ENCODE data around the gene LRFN3.

The LRFN3 gene

GRCh38 chr19:35983177-35983576, 47.0 kb downstream of the LRFN3 start:
- Histone ChIP-seq H3K36me3 (ENCODE audit: insufficient read depth, low read length) (no peaks in the 10 kb centered on the region), H3K27me3 (ENCODE audit: insufficient read depth, low read length) (peaks cover 17% of the 10 kb centered on the region), H3K4me1 (ENCODE audit: insufficient read depth, low read length) (no peaks in the 10 kb centered on the region), H3K4me3 (ENCODE audit: low read length) (no peak overlapping the region), H2AFZ (ENCODE audit: low read depth, low read length) (no peak overlapping the region), H3K9me3 (ENCODE audit: low read length) (no peaks in the 10 kb centered on the region)

- no peak overlapping the region for H3K4me3 ChIP-seq (ENCODE audit: low read length)
- no peaks in the 10 kb centered on the region for H3K36me3 ChIP-seq (ENCODE audit: insufficient read depth, low read length)
- H3K4me1 ChIP-seq (ENCODE audit: insufficient read depth, low read length) = no peaks in the 10 kb centered on the region
- H3K27me3 ChIP-seq (ENCODE audit: insufficient read depth, low read length) = peaks cover 16% of the 10 kb centered on the region
- no peak overlapping the region for H2AFZ ChIP-seq (ENCODE audit: low read depth, low read length)
- H3K9me3 ChIP-seq (ENCODE audit: low read length) = no peaks in the 10 kb centered on the region
These were observed 49.9 kb downstream of the LRFN3 start for GRCh38 chr19:35986111-35986510.

- Histone ChIP-seq H3K36me3 (ENCODE audit: insufficient read depth, low read length) (no peaks in the 10 kb centered on the region), H2AFZ (ENCODE audit: low read depth, low read length) (peak overlapping the region; percentile 53), H3K9me3 (ENCODE audit: low read length) (no peaks in the 10 kb centered on the region), H3K4me1 (ENCODE audit: insufficient read depth, low read length) (no peaks in the 10 kb centered on the region), H3K4me3 (ENCODE audit: low read length) (peak overlapping the region; percentile 26), H3K27me3 (ENCODE audit: insufficient read depth, low read length) (peaks cover 16% of the 10 kb centered on the region)
These were observed 50.7 kb downstream of the LRFN3 start for GRCh38 chr19:35986664-35987570.

GRCh38 chr19:35987571-35987896, 51.4 kb downstream of the LRFN3 start:
- Histone ChIP-seq H3K27me3 (ENCODE audit: insufficient read depth, low read length) (peaks cover 16% of the 10 kb centered on the region), H3K4me3 (ENCODE audit: low read length) (no peak overlapping the region), H3K9me3 (ENCODE audit: low read length) (no peaks in the 10 kb centered on the region), H3K36me3 (ENCODE audit: insufficient read depth, low read length) (no peaks in the 10 kb centered on the region), H3K4me1 (ENCODE audit: insufficient read depth, low read length) (no peaks in the 10 kb centered on the region), H2AFZ (ENCODE audit: low read depth, low read length) (no peak overlapping the region)

GRCh38 chr19:35988824-35989223, 52.6 kb downstream of the LRFN3 start:
- no peaks in the 10 kb centered on the region for H3K36me3 ChIP-seq (ENCODE audit: insufficient read depth, low read length)
- no peaks in the 10 kb centered on the region for H3K9me3 ChIP-seq (ENCODE audit: low read length)
- peaks cover 16% of the 10 kb centered on the region for H3K27me3 ChIP-seq (ENCODE audit: insufficient read depth, low read length)
- H3K4me3 ChIP-seq (ENCODE audit: low read length) = no peak overlapping the region
- H3K4me1 ChIP-seq (ENCODE audit: insufficient read depth, low read length) = peaks cover 4% of the 10 kb centered on the region
- H2AFZ ChIP-seq (ENCODE audit: low read depth, low read length) = no peak overlapping the region

GRCh38 chr19:35990156-35990555, 54.0 kb downstream of the LRFN3 start:
- no peak overlapping the region for H3K4me3 ChIP-seq (ENCODE audit: low read length)
- H2AFZ ChIP-seq (ENCODE audit: low read depth, low read length) = no peak overlapping the region
- peaks cover 4% of the 10 kb centered on the region for H3K4me1 ChIP-seq (ENCODE audit: insufficient read depth, low read length)
- H3K27me3 ChIP-seq (ENCODE audit: insufficient read depth, low read length) = peaks cover 16% of the 10 kb centered on the region
- H3K36me3 ChIP-seq (ENCODE audit: insufficient read depth, low read length) = no peaks in the 10 kb centered on the region
- no peaks in the 10 kb centered on the region for H3K9me3 ChIP-seq (ENCODE audit: low read length)

GRCh38 chr19:35990771-35991730, 54.9 kb downstream of the LRFN3 start:
- Histone ChIP-seq H3K4me1 (ENCODE audit: insufficient read depth, low read length) (peaks cover 8% of the 10 kb centered on the region), H3K9me3 (ENCODE audit: low read length) (no peaks in the 10 kb centered on the region), H2AFZ (ENCODE audit: low read depth, low read length) (no peak overlapping the region), H3K27me3 (ENCODE audit: insufficient read depth, low read length) (peaks cover 12% of the 10 kb centered on the region), H3K36me3 (ENCODE audit: insufficient read depth, low read length) (no peaks in the 10 kb centered on the region), H3K4me3 (ENCODE audit: low read length) (no peak overlapping the region)

GRCh38 chr19:35991731-35992450, 55.7 kb downstream of the LRFN3 start:
- Histone ChIP-seq H2AFZ (ENCODE audit: low read depth, low read length) (no peak overlapping the region), H3K4me1 (ENCODE audit: insufficient read depth, low read length) (peaks cover 13% of the 10 kb centered on the region), H3K9me3 (ENCODE audit: low read length) (no peaks in the 10 kb centered on the region), H3K36me3 (ENCODE audit: insufficient read depth, low read length) (no peaks in the 10 kb centered on the region), H3K4me3 (ENCODE audit: low read length) (no peak overlapping the region), H3K27me3 (ENCODE audit: insufficient read depth, low read length) (peaks cover 8% of the 10 kb centered on the region)

GRCh38 chr19:35992907-35993765, 57.0 kb downstream of the LRFN3 start:
- H3K36me3 ChIP-seq (ENCODE audit: insufficient read depth, low read length) = no peaks in the 10 kb centered on the region
- H3K9me3 ChIP-seq (ENCODE audit: low read length) = no peaks in the 10 kb centered on the region

GRCh38 chr19:35993923-35994598, 57.9 kb downstream of the LRFN3 start:
- peaks cover 4% of the 10 kb centered on the region for H3K27me3 ChIP-seq (ENCODE audit: insufficient read depth, low read length)
- H3K4me3 ChIP-seq (ENCODE audit: low read length) = no peak overlapping the region
- peaks cover 13% of the 10 kb centered on the region for H3K4me1 ChIP-seq (ENCODE audit: insufficient read depth, low read length)
- H3K9me3 ChIP-seq (ENCODE audit: low read length) = no peaks in the 10 kb centered on the region
- H2AFZ ChIP-seq (ENCODE audit: low read depth, low read length) = no peak overlapping the region
- H3K36me3 ChIP-seq (ENCODE audit: insufficient read depth, low read length) = no peaks in the 10 kb centered on the region

More at GRCh38 chr19:35992907-35993765, 57.0 kb downstream of the LRFN3 start:
- H3K4me1 ChIP-seq (ENCODE audit: insufficient read depth, low read length) = peaks cover 13% of the 10 kb centered on the region
- H3K4me3 ChIP-seq (ENCODE audit: low read length) = no peak overlapping the region
- peaks cover 8% of the 10 kb centered on the region for H3K27me3 ChIP-seq (ENCODE audit: insufficient read depth, low read length)
- H2AFZ ChIP-seq (ENCODE audit: low read depth, low read length) = no peak overlapping the region

Data from neuron (in vitro differentiated cells).